Measurements from ENCODE around the gene PPP2R1A. TPM values are rescaled to one million over a fixed set of nuclear protein-coding genes. Genes with fewer than 3 reads are reported as not detected.

Gene PPP2R1A
- total RNA-seq, 1 donor from 2014 or later: 395 TPM

DNA sequence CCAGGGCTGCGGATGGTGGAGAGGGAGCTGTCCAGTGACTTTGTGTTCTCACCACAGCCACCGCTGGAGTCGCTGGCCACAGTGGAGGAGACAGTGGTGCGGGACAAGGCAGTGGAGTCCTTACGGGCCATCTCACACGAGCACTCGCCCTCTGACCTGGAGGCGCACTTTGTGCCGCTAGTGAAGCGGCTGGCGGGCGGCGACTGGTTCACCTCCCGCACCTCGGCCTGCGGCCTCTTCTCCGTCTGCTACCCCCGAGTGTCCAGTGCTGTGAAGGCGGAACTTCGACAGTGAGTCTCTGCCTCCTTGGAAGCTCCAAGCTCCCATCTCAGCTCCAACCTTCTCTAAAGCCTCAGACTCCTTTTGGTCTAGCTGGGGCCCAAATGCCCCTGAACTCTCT is 21.4 kb downstream of the PPP2R1A start:
- intact Hi-C loops (cut with micrococcal nuclease): no loop called here
- peaks cover 100% of the 10 kb centered on the region for H3K36me3 ChIP-seq
- peaks cover 27% of the 10 kb centered on the region for H3K4me1 ChIP-seq
- no peaks in the 10 kb centered on the region for H3K9me3 ChIP-seq (replicated peaks)
- TF ChIP-seq, protein P1, sequence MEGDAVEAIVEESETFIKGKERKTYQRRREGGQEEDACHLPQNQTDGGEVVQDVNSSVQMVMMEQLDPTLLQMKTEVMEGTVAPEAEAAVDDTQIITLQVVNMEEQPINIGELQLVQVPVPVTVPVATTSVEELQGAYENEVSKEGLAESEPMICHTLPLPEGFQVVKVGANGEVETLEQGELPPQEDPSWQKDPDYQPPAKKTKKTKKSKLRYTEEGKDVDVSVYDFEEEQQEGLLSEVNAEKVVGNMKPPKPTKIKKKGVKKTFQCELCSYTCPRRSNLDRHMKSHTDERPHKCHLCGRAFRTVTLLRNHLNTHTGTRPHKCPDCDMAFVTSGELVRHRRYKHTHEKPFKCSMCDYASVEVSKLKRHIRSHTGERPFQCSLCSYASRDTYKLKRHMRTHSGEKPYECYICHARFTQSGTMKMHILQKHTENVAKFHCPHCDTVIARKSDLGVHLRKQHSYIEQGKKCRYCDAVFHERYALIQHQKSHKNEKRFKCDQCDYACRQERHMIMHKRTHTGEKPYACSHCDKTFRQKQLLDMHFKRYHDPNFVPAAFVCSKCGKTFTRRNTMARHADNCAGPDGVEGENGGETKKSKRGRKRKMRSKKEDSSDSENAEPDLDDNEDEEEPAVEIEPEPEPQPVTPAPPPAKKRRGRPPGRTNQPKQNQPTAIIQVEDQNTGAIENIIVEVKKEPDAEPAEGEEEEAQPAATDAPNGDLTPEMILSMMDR (IDR thresholded peaks at IDR 0.05; ENCODE audit: borderline replicate concordance): no peak
- H3K27me3 ChIP-seq (ENCODE audit: low read depth): no peaks in the 10 kb centered on the region
- no peak overlapping the region for H3K4me3 ChIP-seq
- no peak overlapping the region for H3K27ac ChIP-seq (replicated peaks)
- DNase-seq: no peak

DNA sequence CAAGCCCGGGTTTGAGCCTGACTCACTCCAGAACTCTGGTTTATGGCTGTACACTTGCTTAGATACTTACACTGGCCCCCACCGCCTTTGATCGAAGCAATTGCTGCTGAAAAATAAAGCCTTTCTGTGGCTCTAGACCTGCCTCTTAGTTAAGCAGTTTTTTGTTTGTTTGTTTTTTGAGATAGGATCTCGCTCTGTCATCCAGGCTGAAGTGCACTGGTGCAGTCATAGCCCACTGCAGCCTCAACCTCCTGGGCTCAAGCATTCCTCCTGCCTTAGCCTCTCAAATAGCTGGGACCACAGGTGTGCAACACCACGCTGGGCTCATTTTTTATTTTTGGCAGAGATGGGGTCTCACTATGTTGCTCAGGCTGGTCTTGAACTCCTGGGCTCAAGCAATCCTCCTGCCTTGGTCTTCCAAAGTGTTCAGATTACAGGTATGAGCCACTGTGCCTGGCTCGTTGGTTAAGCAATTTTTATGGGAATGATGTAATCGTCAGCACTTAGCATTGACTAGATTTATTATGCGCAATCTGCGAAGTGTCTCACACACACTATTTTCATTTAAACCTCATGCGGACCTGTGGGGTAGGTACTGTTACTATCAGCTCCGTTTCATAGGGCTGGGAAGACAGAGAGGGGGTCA is 22.2 kb downstream of the PPP2R1A start:
- Histone ChIP-seq H3K36me3 (peaks cover 100% of the 10 kb centered on the region), H3K27ac (replicated peaks) (no peak overlapping the region), H3K4me1 (peaks cover 18% of the 10 kb centered on the region), H3K4me3 (no peak overlapping the region), H3K27me3 (ENCODE audit: low read depth) (no peaks in the 10 kb centered on the region), H3K9me3 (replicated peaks) (no peaks in the 10 kb centered on the region)
- no peak for DNase-seq
- intact Hi-C loops (cut with micrococcal nuclease): no loop called here
- TF ChIP-seq, protein P1 (IDR thresholded peaks at IDR 0.05; ENCODE audit: borderline replicate concordance): no peak

DNA sequence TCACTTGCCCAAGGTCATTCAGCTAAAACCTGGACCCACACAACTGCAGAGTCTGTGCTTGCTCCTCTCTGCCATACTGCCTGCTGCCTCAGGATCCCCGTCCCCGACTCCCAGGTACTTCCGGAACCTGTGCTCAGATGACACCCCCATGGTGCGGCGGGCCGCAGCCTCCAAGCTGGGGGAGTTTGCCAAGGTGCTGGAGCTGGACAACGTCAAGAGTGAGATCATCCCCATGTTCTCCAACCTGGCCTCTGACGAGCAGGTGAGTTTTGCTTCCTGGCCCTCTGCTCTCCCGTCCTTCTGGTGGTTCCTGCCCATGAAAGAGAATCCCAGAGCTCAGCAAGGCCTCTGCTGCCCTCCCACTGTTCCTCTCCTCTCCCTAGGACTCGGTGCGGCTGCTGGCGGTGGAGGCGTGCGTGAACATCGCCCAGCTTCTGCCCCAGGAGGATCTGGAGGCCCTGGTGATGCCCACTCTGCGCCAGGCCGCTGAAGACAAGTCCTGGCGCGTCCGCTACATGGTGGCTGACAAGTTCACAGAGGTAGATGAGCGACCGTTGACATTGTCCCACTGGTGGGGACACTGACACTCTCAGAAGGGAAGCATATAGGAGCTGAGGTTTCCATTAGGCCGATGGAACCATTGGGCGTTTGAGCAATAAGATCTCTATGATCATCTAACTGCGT is 22.9 kb downstream of the PPP2R1A start:
- Histone ChIP-seq H3K27me3 (ENCODE audit: low read depth) (no peaks in the 10 kb centered on the region), H3K4me1 (peaks cover 12% of the 10 kb centered on the region), H3K9me3 (replicated peaks) (no peaks in the 10 kb centered on the region), H3K36me3 (peaks cover 100% of the 10 kb centered on the region), H3K27ac (replicated peaks) (no peak overlapping the region), H3K4me3 (no peak overlapping the region)
- TF ChIP-seq, protein P1 (IDR thresholded peaks at IDR 0.05; ENCODE audit: borderline replicate concordance): no peak
- intact Hi-C loops (cut with micrococcal nuclease): no loop called here
- no peak for DNase-seq

DNA sequence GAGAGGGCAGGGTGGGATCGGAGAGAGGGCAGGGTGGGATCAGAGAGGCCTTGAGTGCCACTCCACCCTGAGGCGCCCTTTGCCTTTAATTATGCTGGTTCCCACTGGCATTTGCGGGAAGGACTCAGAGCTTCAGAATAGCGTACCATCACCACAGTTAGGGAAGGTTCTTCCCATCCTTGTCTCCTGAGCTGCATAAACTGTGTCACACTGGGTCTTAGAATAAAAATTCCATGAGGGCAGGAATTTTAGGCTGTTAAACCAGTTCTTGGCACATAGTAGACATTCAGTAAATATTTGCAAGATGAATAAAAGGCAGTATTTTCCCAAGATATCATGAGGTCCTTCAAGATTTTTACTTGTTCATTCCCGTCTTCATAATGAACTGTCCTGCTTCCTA is 24.4 kb downstream of the PPP2R1A start:
- Histone ChIP-seq H3K9me3 (replicated peaks) (no peaks in the 10 kb centered on the region), H3K36me3 (peaks cover 100% of the 10 kb centered on the region), H3K4me1 (peaks cover 6% of the 10 kb centered on the region), H3K27ac (replicated peaks) (no peak overlapping the region), H3K27me3 (ENCODE audit: low read depth) (no peaks in the 10 kb centered on the region), H3K4me3 (no peak overlapping the region)
- intact Hi-C loops (cut with micrococcal nuclease): no loop called here
- TF ChIP-seq, protein P1 (IDR thresholded peaks at IDR 0.05; ENCODE audit: borderline replicate concordance): no peak
- no peak for DNase-seq

DNA sequence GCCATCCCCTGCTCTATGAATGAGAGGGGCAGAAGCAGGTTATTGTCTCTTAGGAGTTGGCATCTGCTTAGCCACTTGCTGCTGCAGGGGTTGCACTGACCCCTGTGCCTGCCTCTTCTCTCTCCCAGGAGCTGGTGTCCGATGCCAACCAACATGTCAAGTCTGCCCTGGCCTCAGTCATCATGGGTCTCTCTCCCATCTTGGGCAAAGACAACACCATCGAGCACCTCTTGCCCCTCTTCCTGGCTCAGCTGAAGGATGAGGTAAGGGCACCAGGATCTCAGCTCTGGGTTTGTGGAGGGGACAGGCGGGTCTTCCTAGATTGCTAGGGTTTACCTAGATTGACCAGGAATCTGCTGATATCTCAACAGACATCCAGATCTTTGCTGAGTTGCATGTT is 26.5 kb downstream of the PPP2R1A start:
- H3K4me3 ChIP-seq: no peak overlapping the region
- no peak for DNase-seq
- TF ChIP-seq, protein P1 (IDR thresholded peaks at IDR 0.05; ENCODE audit: borderline replicate concordance): no peak
- no peak overlapping the region for H3K27ac ChIP-seq (replicated peaks)
- H3K9me3 ChIP-seq (replicated peaks): no peaks in the 10 kb centered on the region
- H3K27me3 ChIP-seq (ENCODE audit: low read depth): no peaks in the 10 kb centered on the region
- peaks cover 100% of the 10 kb centered on the region for H3K36me3 ChIP-seq
- intact Hi-C loops (cut with micrococcal nuclease): no loop called here
- no peaks in the 10 kb centered on the region for H3K4me1 ChIP-seq
